Measurements from ENCODE around the gene ACBD4.
A peak's percentile ranks its signal among the peaks of the same experiment; 100 is the strongest.

Gene ACBD4

GRCh38 chr17:45135192-45135977 is at the start of gene ACBD4:
Gene ACBD4, plus strand, starts transcription at chr17:45135687. Its CDS starts 458 bp downstream, at chr17:45136145.
- peak; percentile 98 for DNase-seq

- DNase-seq: no peak
Observed at GRCh38 chr17:45086391-45086790, 49.1 kb upstream of the ACBD4 start.

GRCh38 chr17:45086865-45087503 is 48.5 kb upstream of the ACBD4 start:
- DNase-seq: no peak

GRCh38 chr17:45087504-45087975 is 47.9 kb upstream of the ACBD4 start:
- no peak for DNase-seq

GRCh38 chr17:45087978-45088377 is 47.5 kb upstream of the ACBD4 start:
- no peak for DNase-seq

- no peak for DNase-seq
Observed at GRCh38 chr17:45088741-45089140, 46.7 kb upstream of the ACBD4 start.

GRCh38 chr17:45090711-45091110 is 44.8 kb upstream of the ACBD4 start:
- no peak for DNase-seq

GRCh38 chr17:45091778-45092425 is 43.6 kb upstream of the ACBD4 start:
- no peak for DNase-seq

- no peak for DNase-seq
Observed at GRCh38 chr17:45092911-45093430, 42.5 kb upstream of the ACBD4 start.

GRCh38 chr17:45093444-45094110 is 41.9 kb upstream of the ACBD4 start:
- DNase-seq: no peak

GRCh38 chr17:45096141-45096540 is 39.3 kb upstream of the ACBD4 start:
- peak; percentile 14 for DNase-seq

GRCh38 chr17:45096926-45097325 is 38.6 kb upstream of the ACBD4 start:
- no peak for DNase-seq

GRCh38 chr17:45098081-45098868 is 37.2 kb upstream of the ACBD4 start:
- no peak for DNase-seq

- DNase-seq: peak; percentile 80
Observed at GRCh38 chr17:45098869-45099616, 36.4 kb upstream of the ACBD4 start.

- DNase-seq: no peak
Observed at GRCh38 chr17:45101546-45101882, 34.0 kb upstream of the ACBD4 start.

GRCh38 chr17:45101883-45102811 is 33.3 kb upstream of the ACBD4 start:
- no peak for DNase-seq

GRCh38 chr17:45102856-45103255 is 32.6 kb upstream of the ACBD4 start:
- no peak for DNase-seq

- no peak for DNase-seq
Observed at GRCh38 chr17:45103269-45103795, 32.2 kb upstream of the ACBD4 start.

GRCh38 chr17:45104029-45104428 is 31.5 kb upstream of the ACBD4 start:
- no peak for DNase-seq

- DNase-seq: no peak
Observed at GRCh38 chr17:45104497-45104896, 31.0 kb upstream of the ACBD4 start.
